H1 (cell line): ENCODE results near the gene TAF1B. TPM values are rescaled to one million over a fixed set of nuclear protein-coding genes. Genes with fewer than 3 reads are reported as not detected.

Experiments used
- CTCF ChIA-PET: fragments of 300-600 bp; sonication (Branson Sonifier 250); formaldehyde crosslinking; loops from one replicate; lab custom pipeline; 2021; ENCODE audit not compliant: partially characterized antibody; lab: Charles Lee
- POLR2A ChIA-PET: fragments of 300-600 bp; sonication (Branson Sonifier 250); formaldehyde crosslinking; loops from one replicate; lab custom pipeline; 2021; ENCODE audit warnings: inconsistent platforms; ENCODE audit not compliant: partially characterized antibody; lab: Charles Lee
- DNase-seq, 2 experiments: peaks; one replicate each; pipeline versions ENCODE4 v3.0.0 to v3.0.0-alpha.2; 2010 to 2022; ENCODE audit warnings: low spot score in 2 of 2, low read depth in 1 of 2, mixed read lengths in 1 of 2
- FAIRE-seq: peaks from 2 replicates; lab custom pipeline; 2011; peaks lifted over from hg19 to GRCh38; lab: Jason Lieb, UNC
- H2AFZ ChIP-seq: 2 replicates; pipeline ENCODE4 v1.8.1; 2012; ENCODE audit warnings: low read length, inconsistent platforms
- H2AK5ac ChIP-seq: 2 replicates; pipeline ENCODE4 v1.6.1; 2013; ENCODE audit warnings: low read depth, low read length
- H2BK120ac ChIP-seq: replicated peaks from 2 replicates; pipeline ENCODE3; 2013; ENCODE audit warnings: low read depth, low read length, inconsistent platforms
- H2BK12ac ChIP-seq: 2 replicates; pipeline ENCODE4 v1.6.1; 2013; ENCODE audit warnings: low read depth, low read length
- H2BK15ac ChIP-seq: 2 replicates; pipeline ENCODE4 v1.6.1; 2013; ENCODE audit warnings: low read length
- H2BK20ac ChIP-seq: 2 replicates; pipeline ENCODE4 v1.6.1; 2013; ENCODE audit warnings: low read length
- H2BK5ac ChIP-seq: 2 replicates; pipeline ENCODE4 v1.6.1; 2013; ENCODE audit warnings: low read depth, low read length
- H3K14ac ChIP-seq: 2 replicates; pipeline ENCODE4 v1.6.1; 2013; ENCODE audit warnings: inconsistent platforms; ENCODE audit not compliant: insufficient read length
- H3K18ac ChIP-seq: 2 replicates; pipeline ENCODE4 v1.6.1; 2013; ENCODE audit warnings: low read length; ENCODE audit errors: extremely low read depth
- H3K23ac ChIP-seq: 2 replicates; pipeline ENCODE4 v1.6.1; 2013; ENCODE audit warnings: inconsistent platforms; ENCODE audit not compliant: insufficient read length
- H3K23me2 ChIP-seq: 2 replicates; pipeline ENCODE4 v1.6.1; 2013; ENCODE audit warnings: low read depth, low read length
- H3K27ac ChIP-seq: 2 replicates; pipeline ENCODE4 v1.6.1; 2011; ENCODE audit warnings: low read depth, low read length, inconsistent platforms
- H3K27me3 ChIP-seq, 4 experiments: replicated peaks in 1 of 4; 1 replicate in 1 of 4; 2 replicates in 3 of 4; pipeline versions ENCODE4 v1.6.1 to v1.8.1; 2011 to 2013; ENCODE audit warnings: low read length in 3 of 4, mild to moderate bottlenecking in 3 of 4, inconsistent platforms in 2 of 4, mixed read lengths in 2 of 4, moderate library complexity in 1 of 4; ENCODE audit not compliant: control insufficient read depth in 3 of 4, insufficient read depth in 3 of 4; ENCODE audit errors: extremely low read depth in 1 of 4
- H3K36me3 ChIP-seq, 4 experiments: 2 replicates each; pipeline versions ENCODE4 v1.6.1 to v1.8.1; 2011 to 2013; ENCODE audit warnings: mild to moderate bottlenecking in 4 of 4, low read length in 3 of 4, moderate library complexity in 2 of 4, control low read depth in 1 of 4, inconsistent platforms in 1 of 4; ENCODE audit not compliant: insufficient read depth in 4 of 4, control insufficient read depth in 2 of 4
- H3K4ac ChIP-seq: replicated peaks from 2 replicates; pipeline ENCODE3; 2013; ENCODE audit warnings: low read length, low read depth, mixed read lengths, inconsistent platforms; ENCODE audit not compliant: insufficient read length
- H3K4me1 ChIP-seq, 4 experiments: replicated peaks in 1 of 4; 1 replicate in 1 of 4; 2 replicates in 3 of 4; pipeline versions ENCODE4 v1.6.1 to v1.8.1; 2011 to 2013; ENCODE audit warnings: low read length in 3 of 4, inconsistent platforms in 2 of 4, mixed read lengths in 1 of 4; ENCODE audit not compliant: insufficient read depth in 4 of 4, control insufficient read depth in 3 of 4
- H3K4me2 ChIP-seq, 2 experiments: 2 replicates each; pipeline versions ENCODE4 v1.6.1 to v1.8.1; 2011 to 2013; ENCODE audit warnings: low read depth in 2 of 2, low read length in 2 of 2, control low read depth in 1 of 2, inconsistent platforms in 1 of 2, mild to moderate bottlenecking in 1 of 2; ENCODE audit not compliant: insufficient read depth in 1 of 2
- H3K4me3 ChIP-seq, 4 experiments: fragments of 200-600, 300-600 bp in 1 of 4; sonication (generic), shearing (Covaris generic), sonication (Bioruptor Twin) in 1 of 4; 2 replicates each; pipeline versions ENCODE4 v1.5.1 to v1.8.1; 2011 to 2016; ENCODE audit warnings: low read length in 4 of 4, low read depth in 3 of 4, control low read depth in 2 of 4, inconsistent platforms in 2 of 4, mild to moderate bottlenecking in 2 of 4, mixed read lengths in 1 of 4, moderate library complexity in 1 of 4; ENCODE audit not compliant: insufficient read depth in 2 of 4; ENCODE audit errors: extremely low read depth in 1 of 4
- H3K56ac ChIP-seq: replicated peaks from 2 replicates; pipeline ENCODE3; 2013; ENCODE audit warnings: low read depth, mild to moderate bottlenecking, mixed read lengths, low read length, inconsistent platforms; ENCODE audit not compliant: insufficient read length
- H3K79me1 ChIP-seq: 2 replicates; pipeline ENCODE4 v1.6.1; 2013; ENCODE audit warnings: low read depth, low read length, control low read depth
- H3K79me2 ChIP-seq, 2 experiments: 2 replicates each; pipeline versions ENCODE4 v1.6.1 to v1.8.1; 2012 to 2013; ENCODE audit warnings: low read length in 2 of 2, mild to moderate bottlenecking in 2 of 2, inconsistent platforms in 1 of 2; ENCODE audit not compliant: insufficient read depth in 2 of 2, control insufficient read depth in 1 of 2
- H3K9ac ChIP-seq, 4 experiments: replicated peaks in 1 of 4; 1 replicate in 1 of 4; 2 replicates in 3 of 4; pipeline versions ENCODE4 v1.6.1 to v1.8.1; 2011 to 2013; ENCODE audit warnings: low read depth in 3 of 4, low read length in 3 of 4, control low read depth in 2 of 4, mild to moderate bottlenecking in 2 of 4, moderate library complexity in 2 of 4, inconsistent platforms in 1 of 4; ENCODE audit errors: extremely low read depth in 1 of 4
- H3K9me3 ChIP-seq, 2 experiments: 2 replicates each; pipeline versions ENCODE4 v1.6.1 to v1.8.1; 2012 to 2013; ENCODE audit warnings: mild to moderate bottlenecking in 2 of 2, moderate library complexity in 2 of 2, control low read depth in 1 of 2, inconsistent platforms in 1 of 2, low read depth in 1 of 2, low read length in 1 of 2, mixed read lengths in 1 of 2; ENCODE audit not compliant: insufficient read depth in 2 of 2
- H4K20me1 ChIP-seq, 2 experiments: replicated peaks in 1 of 2; 2 replicates each; pipeline versions ENCODE3 to v1.8.1; 2011 to 2013; ENCODE audit warnings: inconsistent platforms in 2 of 2, low read length in 2 of 2, mild to moderate bottlenecking in 1 of 2; ENCODE audit not compliant: insufficient read depth in 2 of 2, control insufficient read depth in 1 of 2
- H4K5ac ChIP-seq: 2 replicates; pipeline ENCODE4 v1.6.1; 2013; ENCODE audit warnings: low read length, low read depth, mixed read lengths, inconsistent platforms; ENCODE audit not compliant: insufficient read length
- H4K8ac ChIP-seq: 2 replicates; pipeline ENCODE4 v1.8.0; 2013; ENCODE audit warnings: mild to moderate bottlenecking, moderate library complexity, low read length, inconsistent platforms; ENCODE audit not compliant: insufficient read depth; ENCODE audit errors: extremely low read depth
- H4K91ac ChIP-seq: replicated peaks from 2 replicates; pipeline ENCODE3; 2013; ENCODE audit warnings: low read length, mixed read lengths, inconsistent platforms; ENCODE audit not compliant: insufficient read length
- WGBS, 2 experiments: shearing (Covaris generic) in 1 of 2; methylation state at CpG; one replicate each; pipeline versions ENCODE4 v1.1.6 to v1.1.7; 2013 to 2015; ENCODE audit warnings: low lambda C conversion rate in 2 of 2, mixed read lengths in 2 of 2, inconsistent platforms in 1 of 2, low coverage in 1 of 2, missing lambda C conversion rate in 1 of 2; ENCODE audit not compliant: insufficient replicate concordance in 2 of 2, insufficient coverage in 1 of 2, insufficient read length in 1 of 2; ENCODE audit errors: extremely low coverage in 1 of 2, missing lambda C conversion rate in 1 of 2; 5-methylcytosine and 5-hydroxymethylcytosine counted together
- polyA plus RNA-seq, 7 experiments: library from polyadenylated mRNA; depleted of rRNA in 3 of 7; stranded (reverse) in 5 of 7; unstranded in 2 of 7; fragments of >200 nt in 5 of 7; fragments of 200-250 nt in 2 of 7; gene quantifications; 1 replicate in 5 of 7; 2 replicates in 1 of 7; 4 replicates in 1 of 7; pipeline versions ENCODE4 v1.2.1 to v1.2.3, GENCODE V29; 2011 to 2013; ENCODE audit warnings: missing spikeins in 2 of 7, mixed read lengths in 2 of 7
- total RNA-seq: library from RNA; stranded (reverse); fragmentation: NEBNext Ultra II Directional; extraction: Animal tissue kit (Norgen Biotek cat#: 25700); gene quantifications from 2 replicates; pipeline ENCODE4 v1.2.1, GENCODE V29; 2021

TAF1B gene
- total and polyA plus RNA-seq, 2 of the 8 experiments (the other 6 are each of a cell fraction or from before 2014, with no cell fraction given), result 6.6 to 25.2 TPM

- Histone ChIP-seq H3K4ac (no peak overlapping the region), H3K18ac (no peak overlapping the region), H2BK20ac (no peak overlapping the region), H3K4me1 (no peaks in the 10 kb centered on the region), H4K5ac (no peak overlapping the region), H4K8ac (no peak overlapping the region), H2BK5ac (no peak overlapping the region), H4K20me1 (no peaks in the 10 kb centered on the region), H3K36me3 (0 out of 8 replicates have a peak, but pooled peaks cover 0 to 2% (median 0%) of the 10 kb centered on the region in 4 experiments), H3K23ac (no peak overlapping the region), H3K9me3 (no peaks in the 10 kb centered on the region), H3K27me3 (no peaks in the 10 kb centered on the region), H3K14ac (no peak overlapping the region), H3K23me2 (no peaks in the 10 kb centered on the region), H3K4me3 (no peak overlapping the region), H3K56ac (no peak overlapping the region), H3K79me2 (no peaks in the 10 kb centered on the region), H3K79me1 (no peaks in the 10 kb centered on the region), H2BK12ac (no peak overlapping the region), H3K27ac (no peak overlapping the region), H2AK5ac (no peak overlapping the region), H2AFZ (no peak overlapping the region), H2BK15ac (no peak overlapping the region), H3K4me2 (no peak overlapping the region), H3K9ac (no peak overlapping the region), H2BK120ac (no peak overlapping the region), H4K91ac (no peak overlapping the region)
- WGBS, 2 experiments, result 89% methylated on average over 8 of the region's 8 CpGs; no CpG with 5 or more reads in 1 of the 2 experiments
- DNase-seq (no peak), FAIRE-seq (no peak)
- ChIA-PET CTCF (interaction anchor here (2.5 kb wide), 1 partner anchor 19 kb away, joined by 14 read pairs; no protein-coding TSS in a partner anchor), POLR2A (no interaction called here)
Measured at GRCh38 chr2:9965119-9965822, 122.0 kb downstream of the TAF1B start.
